Adipose tissue (tissue), 3 donors: Measurements from ENCODE around the gene WWOX. TPM values are rescaled to one million over a fixed set of nuclear protein-coding genes. Genes with fewer than 3 reads are reported as not detected.

Experiments
- H3K27ac ChIP-seq: one replicate; pipeline ENCODE4 v1.5.1; 2013; ENCODE audit warnings: low read depth, low read length
- WGBS, 3 donors: extraction: QIAGEN DNeasy Blood & Tissue Kit; methylation state at CpG; one replicate each; pipeline ENCODE4 v1.1.7; 2013; 5-methylcytosine and 5-hydroxymethylcytosine counted together
- polyA plus RNA-seq, 3 donors: library from polyadenylated mRNA; stranded (reverse); fragments of 200-250 nt; gene quantifications; one replicate each; pipeline ENCODE4 v1.2.3, GENCODE V29; 2013
- donor health status: healthy with polysubstance abuse.
- donor health status: Bipolar disorder and iron deficiency.
- donor health status: healthy.

WWOX gene
- polyA plus RNA-seq, 3 donors: 5.7 to 10.6 (median 7.0) TPM

DNA sequence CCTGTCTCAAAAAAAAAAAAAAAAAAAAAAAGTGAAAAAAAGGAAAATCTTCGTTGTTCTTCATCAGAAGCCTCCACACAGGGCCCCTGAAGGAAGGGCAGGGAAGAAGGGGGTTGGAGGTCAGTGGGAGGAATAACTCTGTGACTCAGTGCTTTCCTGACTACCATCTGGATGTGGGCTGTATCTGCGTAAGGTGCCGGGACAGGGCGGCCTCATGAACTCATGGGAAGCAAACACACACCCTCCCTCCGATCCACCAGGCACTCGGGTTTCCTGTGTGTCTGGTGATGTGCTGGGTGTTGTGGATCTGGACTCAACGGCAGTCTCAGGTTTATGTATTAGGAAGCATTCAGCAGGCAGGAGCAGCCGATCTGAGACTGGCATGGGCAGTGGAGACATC, 691.6 kb downstream of the WWOX start:
- 89 to 96% (median 94%) methylated on average over 8 of the region's 8 CpGs for WGBS, 3 donors
- H3K27ac ChIP-seq: no peak overlapping the region

DNA sequence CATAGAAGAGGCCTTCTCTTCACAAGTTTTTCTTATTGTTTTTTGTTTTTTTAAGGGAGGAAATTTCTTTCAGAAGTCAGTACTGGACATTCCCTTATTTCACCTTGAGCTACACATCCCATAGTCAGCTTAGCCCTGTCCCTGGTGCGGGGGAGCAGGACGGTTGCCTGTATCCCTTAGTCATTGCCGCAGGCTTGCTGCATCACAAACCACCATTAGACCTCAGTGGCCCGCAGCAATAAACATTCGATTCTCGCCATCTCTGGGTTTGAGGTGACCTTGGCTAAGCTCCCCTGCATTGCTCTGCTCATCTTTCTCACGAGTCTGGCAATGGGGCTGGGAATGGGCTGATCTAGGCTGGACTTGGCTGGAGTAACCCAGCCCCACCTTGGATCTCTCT, 692.5 kb downstream of the WWOX start:
- WGBS, 3 donors: 81 to 92% (median 90%) methylated on average over 7 of the region's 7 CpGs
- H3K27ac ChIP-seq: no peak overlapping the region

DNA sequence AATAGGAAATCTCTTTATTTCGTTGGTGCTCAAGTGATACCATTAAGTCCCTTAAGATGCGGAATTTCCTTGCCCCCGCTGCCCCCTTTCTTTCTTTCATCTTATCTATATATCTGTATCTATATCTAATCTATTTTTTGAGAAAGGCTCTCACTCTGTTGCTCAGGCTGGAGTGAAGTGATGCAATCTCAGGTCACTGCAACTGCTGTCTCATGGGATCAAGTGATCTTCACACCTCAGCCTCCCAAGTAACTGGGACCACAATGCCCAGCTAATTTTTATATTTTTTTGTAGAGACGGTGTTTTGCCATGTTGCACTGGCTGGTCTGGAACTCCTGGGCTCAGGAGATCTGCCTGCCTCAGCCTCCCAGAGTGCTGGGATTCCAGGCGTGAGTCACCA, 693.5 kb downstream of the WWOX start:
- WGBS, 3 donors: 94 to 97% (median 96%) methylated on average over 5 of the region's 5 CpGs
- no peak overlapping the region for H3K27ac ChIP-seq

- no peak overlapping the region for H3K27ac ChIP-seq
- WGBS, 3 donors: 76 to 91% (median 80%) methylated on average over 6 of the region's 6 CpGs
These were observed 695.3 kb downstream of the WWOX start for GRCh38 chr16:78794581-78795250.

DNA sequence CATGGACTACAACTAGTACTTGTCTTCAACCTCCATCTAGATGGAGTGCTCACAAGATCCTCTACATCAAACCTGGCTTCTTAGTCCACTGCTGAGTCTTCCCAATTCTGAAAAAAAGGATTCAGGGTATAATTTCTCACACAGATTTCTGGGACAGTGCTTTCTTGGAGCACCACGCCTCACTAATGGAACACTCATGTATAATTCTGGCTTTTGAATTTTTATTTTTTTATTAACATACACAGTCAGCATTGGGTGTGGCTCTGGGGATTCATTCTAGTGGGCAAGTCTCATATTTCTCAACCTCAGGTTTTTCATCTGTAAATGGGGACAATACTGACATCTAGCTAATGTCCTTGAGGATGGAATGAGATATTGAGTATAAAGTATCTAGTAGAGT, 696.0 kb downstream of the WWOX start:
- 91 to 100% (median 92%) methylated on average over 1 of the region's 1 CpG for WGBS, 3 donors
- no peak overlapping the region for H3K27ac ChIP-seq

- H3K27ac ChIP-seq: no peak overlapping the region
- WGBS, 3 donors: 54 to 61% (median 58%) methylated on average over 3 of the region's 3 CpGs
These were observed 696.9 kb downstream of the WWOX start for GRCh38 chr16:78796221-78796866.

DNA sequence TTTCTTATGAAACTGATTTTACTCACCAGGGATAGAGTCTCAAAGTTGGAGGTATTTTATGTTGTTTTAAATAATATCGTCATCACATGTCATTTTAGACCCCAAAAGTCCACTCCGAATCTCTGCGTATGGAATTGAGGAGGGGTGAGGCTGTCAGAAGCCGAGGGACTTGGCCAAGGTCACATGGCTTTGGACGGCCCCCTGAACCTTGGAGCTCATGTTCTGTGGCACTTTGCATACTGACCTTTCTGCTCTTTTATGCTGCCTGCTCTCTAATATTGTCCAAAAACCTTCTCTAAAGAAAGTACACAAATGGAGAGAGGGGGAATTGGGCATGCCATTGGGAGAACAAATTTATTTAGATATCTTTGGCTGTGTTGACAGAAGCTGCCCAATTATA, 700.0 kb downstream of the WWOX start:
- 59 to 79% (median 77%) methylated on average over 5 of the region's 5 CpGs for WGBS, 3 donors
- no peak overlapping the region for H3K27ac ChIP-seq

DNA sequence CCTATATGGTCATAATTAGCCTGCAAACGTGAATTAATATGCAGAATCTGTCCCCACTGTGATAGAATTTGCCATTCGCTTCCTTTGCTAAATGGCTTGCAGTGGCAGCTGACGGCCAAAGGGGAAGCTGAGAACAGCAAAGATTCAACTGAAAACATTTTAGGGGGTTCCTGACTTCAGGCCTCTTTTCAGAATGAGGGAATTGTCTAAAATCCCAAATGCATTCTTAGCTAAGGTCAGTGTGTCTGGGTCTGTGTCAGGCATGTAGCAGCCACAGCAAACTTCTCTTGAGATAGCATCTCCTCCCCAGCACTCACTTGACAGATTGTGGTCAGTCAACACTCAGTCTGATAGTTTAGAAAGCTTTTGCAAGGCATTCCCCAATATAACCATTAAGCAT, 701.1 kb downstream of the WWOX start:
- no peak overlapping the region for H3K27ac ChIP-seq
- 75 to 86% (median 81%) methylated on average over 3 of the region's 3 CpGs for WGBS, 3 donors

GRCh38 chr16:78804058-78804735, 704.7 kb downstream of the WWOX start:
- 95 to 97% (median 95%) methylated on average over 13 of the region's 13 CpGs for WGBS, 3 donors

GRCh38 chr16:78805556-78805955, 706.1 kb downstream of the WWOX start:
- WGBS, 3 donors: 77 to 86% (median 83%) methylated on average over 5 of the region's 5 CpGs
- H3K27ac ChIP-seq: no peak overlapping the region

More at GRCh38 chr16:78804058-78804735, 704.7 kb downstream of the WWOX start:
- no peak overlapping the region for H3K27ac ChIP-seq

DNA sequence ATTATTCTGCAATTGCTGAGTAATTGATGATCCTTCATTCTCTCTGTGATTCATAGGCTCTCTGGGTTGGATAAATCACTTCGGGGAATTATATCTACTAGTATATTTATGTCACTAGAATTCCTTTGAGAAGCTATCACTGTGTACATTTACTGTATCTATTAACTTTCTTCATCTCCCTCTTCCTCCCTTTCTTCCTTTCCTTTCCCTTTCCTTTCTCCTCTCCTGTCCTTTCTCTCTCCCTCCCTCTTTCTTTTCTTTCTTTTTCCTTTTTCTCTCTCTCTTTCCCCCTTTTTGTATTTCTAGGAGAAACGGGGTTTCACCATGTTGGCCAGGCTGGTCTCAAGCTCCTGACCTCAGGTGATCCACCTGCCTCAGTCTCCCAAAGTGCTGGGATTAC, 711.8 kb downstream of the WWOX start:
- 85 to 92% (median 90%) methylated on average over 2 of the region's 2 CpGs for WGBS, 3 donors
- no peak overlapping the region for H3K27ac ChIP-seq

DNA sequence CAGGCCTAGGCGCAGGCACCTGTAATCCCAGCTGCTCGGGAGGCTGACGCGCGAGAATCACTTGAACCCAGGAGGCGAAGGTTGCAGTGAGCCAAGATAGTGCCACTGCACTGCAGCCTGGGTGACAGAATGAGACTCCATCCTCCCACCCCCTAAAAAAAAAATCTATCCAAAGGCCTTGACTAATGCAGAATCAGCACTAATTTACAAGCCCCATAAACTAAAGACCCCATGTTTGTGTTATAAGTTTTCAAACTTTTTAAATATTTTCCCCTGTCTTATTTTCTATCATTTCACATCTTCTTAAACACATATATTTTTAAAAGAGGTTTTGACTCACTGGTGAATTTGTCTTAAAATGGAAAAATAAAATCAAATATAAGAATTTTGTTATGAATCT, 713.1 kb downstream of the WWOX start:
- H3K27ac ChIP-seq: no peak overlapping the region
- WGBS, 3 donors: 94 to 99% (median 95%) methylated on average over 6 of the region's 6 CpGs

GRCh38 chr16:78813661-78814311, 714.3 kb downstream of the WWOX start:
- no peak overlapping the region for H3K27ac ChIP-seq
- 79 to 86% (median 84%) methylated on average over 10 of the region's 10 CpGs for WGBS, 3 donors

GRCh38 chr16:78815713-78816112, 716.3 kb downstream of the WWOX start:
- 37 to 44% (median 40%) methylated on average over 2 of the region's 2 CpGs for WGBS, 3 donors
- no peak overlapping the region for H3K27ac ChIP-seq

DNA sequence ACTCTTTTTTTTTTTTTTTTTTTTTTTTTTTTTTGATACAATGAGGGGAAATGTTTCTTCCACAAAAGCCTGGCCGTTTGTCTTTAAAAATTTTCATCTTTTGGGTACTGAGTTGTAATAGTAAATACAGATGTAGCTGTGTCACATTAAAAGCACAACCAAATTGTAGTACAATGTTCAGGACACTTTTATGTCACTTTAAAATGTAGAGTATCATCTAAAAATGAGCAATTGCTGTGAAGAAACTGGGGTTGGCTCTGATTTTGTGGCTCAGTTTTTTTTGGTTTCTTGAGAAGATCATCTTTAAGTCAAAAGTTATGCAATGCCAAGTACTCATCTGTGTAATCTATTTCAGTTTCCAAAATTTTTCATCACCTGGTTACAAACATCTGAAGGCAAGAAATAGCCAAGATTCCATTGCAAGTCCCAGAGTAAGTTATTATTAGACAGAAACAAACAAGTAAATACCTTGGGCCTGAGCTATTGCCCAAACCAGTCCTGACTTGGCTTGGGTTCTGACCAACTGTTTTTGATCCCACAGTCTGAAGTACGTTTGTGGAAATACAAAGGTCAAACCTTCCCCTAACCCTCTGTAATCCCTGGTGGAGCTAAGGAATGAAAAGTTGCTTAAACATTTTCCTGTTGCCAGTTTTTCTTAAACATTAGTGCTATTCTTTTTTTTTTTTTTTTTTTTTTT, 717.2 kb downstream of the WWOX start:
- H3K27ac ChIP-seq: no peak overlapping the region

DNA sequence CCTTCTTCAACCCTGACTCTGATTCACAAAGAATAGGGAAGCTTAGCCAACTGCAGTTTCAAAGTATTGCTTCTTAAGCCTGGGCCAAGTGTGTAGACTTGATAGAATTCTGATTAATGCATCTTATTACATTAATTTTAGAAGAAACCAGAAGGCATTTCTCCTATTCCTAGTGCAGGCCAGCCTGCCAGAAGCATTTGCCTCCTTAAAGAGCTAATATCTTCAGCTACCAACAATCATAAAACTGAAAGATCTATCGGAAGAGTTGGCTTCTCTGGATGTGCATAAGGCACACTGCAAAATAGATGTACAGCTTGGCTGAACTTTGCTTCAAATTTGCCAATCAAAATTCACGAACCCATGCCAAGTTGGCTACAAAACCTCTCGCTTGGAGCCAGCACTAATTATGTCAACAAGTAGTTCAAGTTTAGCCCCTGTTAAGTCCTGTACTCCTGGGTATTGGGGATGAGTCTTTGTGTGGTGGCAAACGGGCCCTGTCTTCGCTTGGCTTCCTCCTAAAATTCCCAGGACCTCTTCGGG, 717.8 kb downstream of the WWOX start:
- WGBS, 3 donors: 40 to 49% (median 43%) methylated on average over 6 of the region's 6 CpGs
- peak overlapping the region; percentile 10 for H3K27ac ChIP-seq

More for the DNA sequence above, 717.2 kb downstream of the WWOX start:
- 38 to 45% (median 42%) methylated on average over 2 of the region's 2 CpGs for WGBS, 3 donors

DNA sequence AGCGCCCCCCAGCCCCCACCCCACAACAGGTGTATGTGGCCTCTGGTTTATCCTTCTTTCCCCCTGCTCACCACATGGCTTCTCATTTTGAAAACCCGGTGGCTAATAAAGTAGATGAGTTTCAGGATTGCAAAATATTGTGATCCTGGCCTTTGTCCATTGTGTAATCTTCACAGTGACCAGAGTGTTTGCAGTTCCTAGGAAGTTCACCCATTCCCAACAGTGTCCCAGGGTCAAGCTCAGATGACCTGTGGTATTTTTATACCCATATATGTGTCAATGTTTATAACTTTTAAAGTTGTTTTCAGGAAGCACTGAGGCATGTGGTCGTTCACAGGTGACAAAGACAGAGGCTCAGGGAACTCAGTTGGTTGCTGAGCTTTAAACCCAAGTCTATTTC, 721.9 kb downstream of the WWOX start:
- H3K27ac ChIP-seq: no peak overlapping the region
- 58 to 92% (median 85%) methylated on average over 3 of the region's 3 CpGs for WGBS, 3 donors

GRCh38 chr16:78822509-78822908, 723.1 kb downstream of the WWOX start:
- H3K27ac ChIP-seq: no peak overlapping the region
- 92 to 95% (median 93%) methylated on average over 2 of the region's 2 CpGs for WGBS, 3 donors
